ENCODE results near the gene MOSPD2.

- TF ChIP-seq POLR2A (IDR thresholded peaks at IDR 0.05) (no peak), CTCF (IDR thresholded peaks at IDR 0.05) (no peak), POLR2AphosphoS5 (IDR thresholded peaks at IDR 0.05) (no peak)
Observed at GRCh38 chrX:14884714-14885113, 11.5 kb downstream of the MOSPD2 start.

Data from breast epithelium (tissue), 3 donors.